ENCODE data around the gene WDFY3.

The WDFY3 gene

DNA sequence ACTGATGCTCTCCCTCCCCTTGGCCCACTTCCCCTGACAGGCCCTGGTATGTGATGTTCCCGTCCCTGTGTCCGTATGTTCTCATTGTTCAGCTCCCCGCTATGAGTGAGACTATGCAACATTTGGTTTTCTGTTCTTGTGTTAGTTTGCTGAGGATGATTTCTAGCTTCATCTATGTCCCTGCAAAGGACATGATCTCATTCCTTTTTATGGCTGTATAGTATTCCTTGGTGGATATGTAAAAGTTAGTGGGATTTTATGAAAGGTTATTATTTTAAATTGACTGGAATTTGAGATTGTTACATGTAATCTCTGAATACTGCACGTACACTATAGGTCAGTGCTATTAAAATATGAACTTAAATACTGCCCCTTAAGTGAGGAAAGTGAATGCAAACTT lies 184.0 kb downstream of the WDFY3 start:
- no peak for DNase-seq

DNA sequence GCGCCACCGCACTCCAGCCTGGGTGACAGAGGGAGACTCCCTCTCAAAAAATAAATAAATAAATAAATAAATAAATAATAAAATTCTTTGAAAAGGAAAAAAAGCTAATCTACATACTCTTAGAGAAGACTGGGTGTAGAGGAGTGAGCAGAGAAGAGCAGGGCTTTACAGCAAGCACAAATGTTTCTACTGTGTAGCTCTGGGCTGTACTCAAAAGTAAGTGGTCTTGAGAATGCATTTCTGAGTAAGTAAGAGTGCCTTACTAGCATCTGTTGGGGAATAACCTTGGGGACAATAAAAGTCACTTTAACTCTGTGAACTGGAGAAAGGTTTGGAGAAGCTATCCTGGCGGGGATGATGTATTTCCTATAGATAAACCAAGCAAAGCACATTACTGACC lies 185.8 kb downstream of the WDFY3 start:
- no peak for DNase-seq

DNA sequence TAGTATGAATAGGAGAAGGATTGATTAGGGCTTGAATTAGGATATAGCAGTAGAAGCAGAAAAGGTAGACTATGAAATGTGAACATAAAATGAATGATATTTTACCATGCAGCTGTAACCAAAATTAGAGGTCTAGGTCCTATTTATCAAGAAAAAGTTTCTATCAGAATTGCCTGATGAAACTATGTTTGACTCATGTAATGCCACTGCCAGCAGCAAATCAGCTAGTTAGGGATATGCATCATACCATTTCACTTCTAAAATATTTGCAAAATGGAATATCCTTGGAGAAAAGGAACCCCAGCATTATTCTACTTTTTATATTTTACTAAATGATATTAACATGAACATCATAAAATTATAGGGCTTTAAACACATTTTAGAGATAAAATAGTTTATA lies 188.4 kb downstream of the WDFY3 start:
- DNase-seq = no peak

DNA sequence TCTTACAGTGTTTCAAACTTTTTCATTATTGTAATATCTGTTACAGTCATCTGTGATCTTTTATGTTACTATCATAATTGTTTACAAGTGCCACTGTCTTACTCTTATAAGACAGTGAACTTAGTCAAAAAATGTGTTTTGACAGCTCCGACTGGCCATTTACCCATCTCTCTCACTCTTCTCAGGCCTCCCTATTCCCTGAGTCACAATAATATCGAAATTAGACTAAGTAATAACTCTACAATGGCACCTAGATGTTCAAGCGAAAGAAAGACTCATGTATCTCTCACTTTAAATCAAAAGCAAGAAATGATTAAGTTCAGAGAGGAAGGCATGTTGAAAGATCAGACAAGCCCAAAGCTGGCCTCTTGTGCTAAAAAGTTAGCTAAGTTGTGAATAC lies 199.3 kb downstream of the WDFY3 start:
- no peak for DNase-seq

DNA sequence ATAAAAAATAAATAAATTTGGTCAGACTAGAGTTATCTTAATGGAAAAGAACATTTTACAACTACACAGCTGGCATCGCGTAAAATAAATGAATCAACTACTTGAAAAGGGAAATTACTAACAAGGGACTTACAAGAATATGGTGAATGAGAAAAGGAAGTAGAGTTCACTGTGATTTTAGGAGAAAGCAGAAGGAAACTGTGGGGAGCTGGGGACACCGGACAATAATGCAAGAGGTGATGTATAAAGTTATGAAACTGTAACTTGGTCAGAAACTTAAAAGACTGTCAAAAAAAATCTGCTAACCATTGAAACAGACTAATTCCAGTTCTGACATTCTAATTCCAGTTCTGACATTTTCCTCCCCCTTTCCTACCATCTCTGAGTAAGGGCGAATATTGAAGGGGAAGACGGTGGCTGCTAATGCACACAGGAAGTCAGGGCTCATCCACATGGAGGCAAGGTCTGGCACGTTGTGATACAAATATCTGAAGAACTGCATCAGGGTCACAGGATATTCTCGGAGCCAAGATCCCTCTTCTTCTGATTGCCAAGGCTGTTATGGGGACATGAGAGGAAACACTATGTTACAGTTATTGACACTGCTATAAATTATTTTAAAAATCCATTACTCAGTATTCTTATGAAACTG lies 213.0 kb downstream of the WDFY3 start:
- no peak for DNase-seq

DNA sequence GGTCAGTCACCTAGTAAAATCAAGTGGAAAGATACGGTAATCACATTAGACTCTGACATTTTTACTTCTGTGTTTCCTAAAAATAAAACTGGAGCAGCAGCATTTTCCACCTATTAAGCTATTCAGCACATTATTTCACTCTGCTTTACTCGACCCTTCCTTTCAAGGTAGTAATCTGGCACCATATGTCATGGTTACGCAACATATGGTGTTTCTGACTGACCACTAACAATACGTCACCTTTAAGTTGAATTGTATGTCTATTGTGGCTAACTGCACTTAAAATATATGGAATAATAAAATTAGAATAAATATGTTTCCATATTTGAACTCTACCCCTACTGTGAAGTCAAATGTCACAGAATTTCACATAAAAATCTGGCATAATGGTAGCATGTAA lies 214.8 kb downstream of the WDFY3 start:
- DNase-seq = no peak

DNA sequence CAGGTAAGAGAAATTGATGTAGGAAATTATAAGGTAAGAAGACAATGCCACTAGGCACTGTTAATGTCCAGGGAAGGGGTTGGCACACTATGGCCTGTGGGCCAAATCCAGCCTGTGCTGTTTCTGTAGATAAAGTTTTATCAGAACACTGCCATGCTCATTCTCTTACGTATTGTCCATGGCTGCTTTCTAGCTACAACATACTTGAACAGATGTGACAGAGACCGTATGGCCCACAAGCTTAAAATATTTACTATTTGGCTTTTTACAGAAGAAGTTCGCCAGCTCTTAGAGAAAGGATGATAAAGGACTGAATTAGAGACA lies 215.6 kb downstream of the WDFY3 start:
- no peak for DNase-seq

DNA sequence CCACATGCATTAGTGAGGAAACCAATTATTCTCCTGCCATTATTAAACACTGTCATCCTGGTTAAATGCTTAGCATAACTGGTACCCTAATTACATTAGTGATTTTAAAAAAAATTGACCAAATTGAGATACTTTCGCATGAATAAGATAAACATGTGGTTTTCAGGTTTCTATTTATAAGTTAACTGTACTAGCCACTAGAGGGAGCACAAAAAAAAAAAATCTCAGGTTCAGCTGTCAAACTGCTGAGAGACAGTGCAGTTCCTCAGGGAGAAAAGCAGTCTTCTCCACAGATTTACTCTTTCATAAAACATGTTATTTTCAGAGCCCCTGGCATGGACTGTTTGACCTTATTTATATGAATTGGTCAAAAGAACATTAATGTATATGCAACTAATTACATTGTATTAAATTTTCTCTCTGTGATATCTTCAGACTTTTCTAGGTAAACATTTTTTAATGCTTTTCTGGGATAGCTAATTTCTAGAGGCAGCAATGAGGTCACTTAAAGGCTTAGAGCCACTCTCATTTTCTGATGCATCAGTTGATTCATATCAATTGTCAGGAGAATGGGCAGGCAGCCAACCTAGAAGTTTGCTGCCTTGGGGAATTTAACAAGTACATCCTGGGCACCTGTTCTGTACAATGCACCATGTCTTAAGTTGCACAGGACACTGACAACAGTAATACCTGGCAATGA lies 216.1 kb downstream of the WDFY3 start:
- no peak for DNase-seq

DNA sequence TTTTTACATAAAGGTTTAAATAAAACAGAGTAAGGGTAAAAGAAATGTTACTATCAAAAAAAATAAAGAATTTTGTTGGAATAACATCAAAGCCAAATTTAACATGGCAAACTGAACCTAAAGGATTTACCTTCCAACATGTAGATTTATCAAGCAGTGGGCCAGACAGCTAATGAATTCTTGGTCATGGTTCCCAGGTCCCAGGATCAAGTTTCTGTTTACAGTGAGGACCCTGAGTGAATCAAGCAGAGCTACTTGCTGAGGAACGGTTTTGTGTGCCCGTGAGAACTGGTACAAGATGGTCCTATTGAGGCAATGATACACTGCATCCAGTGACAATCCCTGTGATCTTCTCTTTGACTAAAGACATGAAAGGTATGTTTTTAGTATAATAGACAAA lies 226.4 kb downstream of the WDFY3 start:
- DNase-seq = no peak

DNA sequence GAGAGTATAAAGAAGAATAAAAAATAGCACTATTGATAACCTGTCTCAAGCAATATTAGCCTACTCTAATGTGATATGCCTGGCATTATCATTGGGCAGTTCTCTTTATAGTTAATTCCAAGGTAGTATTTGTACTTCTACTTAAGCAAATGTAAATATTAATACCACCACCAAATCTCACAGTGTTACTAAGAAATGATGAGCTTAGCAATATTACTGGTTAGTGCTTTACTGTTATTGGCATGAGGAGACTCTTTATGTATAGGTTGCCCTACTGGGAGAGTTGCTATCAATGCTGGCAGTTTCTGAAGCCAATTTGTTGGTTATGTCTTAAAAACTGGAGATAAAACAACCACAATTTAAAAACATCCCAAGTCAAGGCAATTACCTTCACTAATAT lies 227.9 kb downstream of the WDFY3 start:
- DNase-seq = no peak

DNA sequence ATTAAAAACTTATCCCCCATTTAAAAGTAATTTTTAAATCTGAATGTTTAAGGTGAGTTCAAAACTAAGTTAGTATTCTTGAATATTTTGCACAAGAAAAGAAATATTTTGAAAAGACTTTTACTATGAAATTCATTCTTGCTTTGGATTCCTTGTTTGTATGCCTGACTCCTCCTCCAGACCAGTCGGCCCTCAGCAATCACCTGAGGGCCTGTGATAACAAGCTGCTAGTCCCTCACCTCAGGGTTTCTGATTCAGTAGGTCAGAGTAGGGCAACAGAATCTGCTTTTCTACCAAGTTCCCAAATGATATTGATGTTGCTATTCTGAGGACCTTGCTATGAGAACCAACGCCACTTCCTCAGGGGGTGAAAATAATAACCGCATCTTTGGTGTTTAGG lies 228.8 kb downstream of the WDFY3 start:
- DNase-seq = no peak

DNA sequence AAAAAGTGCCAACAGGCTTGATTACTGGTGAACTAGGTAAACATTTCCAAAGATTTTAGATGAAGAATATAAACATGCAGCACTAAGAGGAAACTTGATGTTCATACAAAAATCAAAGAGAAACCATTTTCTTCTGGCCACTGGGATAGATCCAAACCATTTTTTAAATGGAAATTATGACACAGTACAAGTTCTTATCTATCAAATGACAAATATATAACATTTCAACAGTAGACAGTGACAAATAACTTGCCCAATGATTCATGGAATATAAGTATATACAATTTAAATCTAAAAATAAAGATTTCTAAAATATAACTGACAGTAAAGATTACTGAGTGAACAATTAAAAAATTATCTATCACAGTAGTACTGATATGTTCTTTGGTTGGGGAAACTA lies 232.5 kb downstream of the WDFY3 start:
- no peak for DNase-seq

DNA sequence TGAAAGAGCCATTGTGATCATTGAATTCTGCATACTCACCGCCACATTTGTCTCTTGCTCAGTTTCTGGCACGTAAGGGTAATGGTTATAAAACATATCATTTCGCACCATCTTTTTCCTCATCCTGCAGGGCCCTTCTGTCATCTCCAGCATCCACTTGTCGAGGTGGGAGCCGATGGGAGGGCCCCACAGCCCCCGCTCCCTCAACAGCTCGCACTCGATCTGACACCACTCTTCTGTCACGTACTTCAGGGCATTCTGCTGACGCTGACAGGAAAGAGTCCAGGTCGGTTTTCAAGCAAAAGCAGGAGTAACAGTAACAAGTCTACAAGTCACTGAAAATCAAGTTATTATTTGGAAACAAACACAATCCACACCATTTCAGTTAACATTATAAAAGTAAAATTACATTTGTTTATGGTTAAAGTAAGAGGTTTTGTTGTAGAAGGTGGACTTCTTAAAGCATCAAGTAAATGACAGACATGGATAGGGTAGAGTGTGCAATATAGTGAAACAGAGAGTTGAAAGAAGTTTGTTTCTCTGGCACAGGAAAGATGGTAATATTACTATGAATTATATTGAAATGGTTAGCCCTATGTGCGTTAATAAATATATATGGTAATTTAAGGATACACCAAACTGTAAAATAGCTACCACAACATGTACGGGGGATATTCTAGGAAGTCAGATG lies 233.0 kb downstream of the WDFY3 start:
- no peak for DNase-seq

DNA sequence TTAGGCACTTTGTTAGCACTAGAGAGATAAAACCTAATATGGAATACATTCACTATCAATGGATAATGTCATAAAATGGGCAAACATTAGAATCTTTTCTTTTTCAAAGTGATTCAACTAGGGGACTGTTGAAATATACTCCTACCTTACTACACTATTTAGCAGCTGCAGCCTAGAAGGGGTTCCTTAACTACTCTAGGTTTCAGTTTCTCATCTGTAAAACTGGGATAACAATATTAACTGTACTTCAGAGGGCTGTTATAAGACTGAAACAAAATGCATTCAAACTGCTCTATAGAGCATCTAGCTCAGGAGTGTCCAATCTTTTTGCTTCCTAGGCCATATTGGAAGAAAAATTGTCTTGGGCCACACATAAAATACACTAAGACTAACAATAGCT lies 236.1 kb downstream of the WDFY3 start:
- no peak for DNase-seq

DNA sequence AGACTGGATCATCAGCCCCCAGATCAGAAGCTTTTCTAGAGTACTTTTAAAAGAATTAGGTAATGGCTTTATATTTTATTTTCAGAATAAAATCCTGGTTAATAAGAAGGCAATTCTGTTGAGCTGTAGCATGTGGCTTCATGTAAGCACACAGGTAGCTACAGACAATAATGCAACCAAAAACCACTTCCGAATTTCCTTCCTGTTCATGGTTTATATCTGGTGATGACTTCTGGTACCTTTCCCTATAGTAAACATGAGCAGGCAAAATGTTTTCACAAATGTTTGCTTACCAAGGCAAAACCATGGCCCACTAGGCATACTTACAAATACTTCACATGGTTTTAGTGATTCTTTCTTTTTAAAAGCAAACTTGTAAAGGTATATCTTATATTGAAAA lies 239.0 kb downstream of the WDFY3 start:
- DNase-seq = no peak

DNA sequence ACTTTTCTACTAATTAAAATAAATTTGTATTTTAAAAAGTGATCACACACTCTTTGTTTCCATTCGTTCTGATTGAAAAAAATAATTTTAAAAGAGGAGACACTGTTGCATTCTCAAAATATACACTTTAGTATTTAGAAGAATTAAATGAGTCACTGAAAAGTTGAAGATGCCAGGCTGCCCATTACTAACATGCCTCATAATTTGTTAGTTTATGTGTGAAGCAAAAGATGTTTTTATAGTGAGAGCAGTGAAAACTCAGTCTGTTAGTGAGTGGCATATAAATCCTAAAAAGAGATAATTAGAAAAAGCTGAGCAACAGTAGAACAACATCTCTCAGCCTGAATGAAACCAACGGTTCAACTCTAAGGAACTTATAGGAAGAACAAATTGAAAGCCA lies 240.1 kb downstream of the WDFY3 start:
- DNase-seq = no peak

DNA sequence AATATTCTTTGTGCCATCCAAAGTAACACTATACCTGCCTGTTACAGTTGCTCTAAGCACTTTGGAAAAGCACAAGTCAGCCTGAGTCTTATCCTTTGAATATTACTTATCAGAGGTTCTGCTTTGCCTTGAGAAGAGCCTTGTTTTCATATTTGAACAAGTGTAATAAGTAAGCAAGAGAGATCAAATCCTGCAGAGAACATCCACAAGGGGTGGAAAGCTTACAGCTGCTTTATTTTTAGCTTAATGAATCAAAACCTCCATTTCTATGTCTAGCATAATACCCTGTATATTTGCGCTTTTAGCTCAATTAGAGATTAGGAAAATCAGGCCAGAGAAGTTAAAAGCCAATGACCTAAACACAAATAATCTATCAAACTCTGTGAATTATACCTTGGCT lies 243.8 kb downstream of the WDFY3 start:
- no peak for DNase-seq

DNA sequence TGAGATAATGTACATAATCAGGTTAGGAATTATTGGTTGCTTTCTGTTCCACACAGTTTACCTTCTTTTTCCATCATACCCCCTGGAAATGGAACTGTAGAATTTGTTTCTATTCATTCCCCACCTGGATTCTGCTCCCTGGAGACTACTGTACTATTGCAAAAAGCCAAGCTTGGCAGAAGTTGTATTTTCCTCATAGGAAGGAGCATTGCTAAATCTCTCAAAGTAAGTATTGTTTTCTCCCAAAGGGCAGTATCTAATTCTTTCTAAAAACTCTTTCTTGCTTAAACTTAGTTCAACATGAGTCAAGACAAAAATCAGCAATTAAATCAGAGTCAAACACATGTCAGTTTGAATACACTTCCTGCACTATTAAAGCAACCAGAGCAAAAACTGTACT lies 247.4 kb downstream of the WDFY3 start:
- no peak for DNase-seq

DNA sequence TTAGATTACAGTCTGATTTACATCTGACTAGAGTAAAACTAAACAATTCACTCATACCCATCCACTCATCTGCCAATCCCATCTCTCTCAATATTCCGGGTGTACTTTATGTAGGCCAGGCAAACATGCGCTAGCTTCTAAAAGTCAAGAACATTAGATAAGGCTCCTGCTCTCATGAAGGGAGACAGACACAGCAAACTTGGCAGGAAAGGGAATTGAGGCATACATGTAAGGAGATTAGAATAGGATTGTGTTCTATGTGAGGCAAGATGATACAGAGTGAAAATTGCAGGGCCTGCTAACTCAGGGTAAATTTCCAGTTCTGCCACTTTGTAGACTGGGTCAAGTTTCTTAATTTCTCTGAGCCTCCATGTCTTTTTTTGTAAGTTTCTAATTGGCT lies 247.8 kb downstream of the WDFY3 start:
- no peak for DNase-seq

DNA sequence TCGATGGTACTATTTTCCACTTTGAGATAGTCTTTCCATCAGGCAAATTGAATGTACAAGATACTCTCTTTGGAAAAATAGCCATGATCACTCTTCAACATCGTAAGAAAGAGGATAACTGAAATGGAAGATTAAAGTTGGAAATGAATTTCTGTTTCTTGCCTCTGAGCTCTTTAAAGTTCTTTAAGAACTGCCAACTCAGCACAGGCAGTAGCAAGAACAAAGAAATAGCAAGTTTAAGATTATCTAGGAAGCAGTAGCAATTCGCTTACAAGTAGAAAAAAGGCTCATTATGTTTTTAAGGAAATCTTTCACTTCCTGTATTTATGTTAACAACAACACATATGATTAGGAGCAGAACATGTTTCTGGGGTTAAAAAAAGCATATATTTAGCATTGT lies 255.9 kb downstream of the WDFY3 start:
- DNase-seq = no peak

DNA sequence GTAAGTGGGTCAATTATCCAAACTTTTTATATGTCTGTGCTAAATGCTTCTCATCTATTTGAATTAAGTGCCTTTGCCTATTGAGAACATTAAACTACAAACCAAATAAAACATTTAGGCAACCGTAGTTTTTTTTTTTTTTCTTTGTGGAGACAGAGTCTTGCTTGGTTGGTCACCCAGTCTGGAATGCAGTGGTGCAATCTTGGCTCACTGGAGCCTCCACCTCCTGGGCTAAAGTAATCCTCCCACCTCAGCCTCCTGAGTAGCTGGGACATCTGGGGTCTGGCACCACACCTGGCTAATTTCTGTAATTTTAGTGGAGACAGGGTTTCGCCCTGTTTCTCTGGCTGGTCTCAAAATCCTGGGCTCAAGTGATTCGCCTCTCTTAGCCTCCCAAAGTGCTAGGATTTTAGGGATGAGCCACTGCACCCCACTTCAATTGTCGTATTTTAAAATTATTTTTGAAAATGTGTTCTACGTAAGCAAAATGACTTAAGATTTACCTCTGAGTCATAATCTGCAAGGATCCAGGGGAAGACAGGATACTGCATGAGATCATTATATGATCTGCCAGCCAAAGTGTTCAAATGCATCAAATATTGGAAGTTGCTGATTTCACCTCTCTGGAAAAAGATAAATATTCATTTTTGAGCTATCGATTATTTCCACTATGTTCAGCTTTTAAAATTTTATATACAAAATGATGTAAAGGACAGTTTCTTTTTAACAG lies 257.9 kb downstream of the WDFY3 start:
- DNase-seq = no peak

DNA sequence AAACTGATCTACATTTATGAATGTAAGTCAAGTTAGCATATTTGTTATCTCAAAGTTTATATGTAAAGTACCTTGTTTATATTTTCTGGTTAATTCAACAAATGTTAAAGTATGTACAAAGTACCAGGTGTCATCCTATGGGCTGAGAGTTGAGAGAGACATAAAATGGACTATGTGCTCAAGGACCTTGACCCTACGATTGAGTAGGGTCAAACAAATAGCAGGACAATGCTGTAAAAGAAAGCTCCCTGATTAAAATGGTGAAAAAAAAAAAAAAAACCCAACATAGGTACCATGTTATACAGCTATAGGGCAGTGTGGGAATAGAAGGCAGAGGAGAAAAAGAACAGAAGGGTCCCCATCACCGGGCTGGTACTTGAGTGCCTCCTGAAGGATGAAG lies 260.2 kb downstream of the WDFY3 start:
- DNase-seq = no peak

DNA sequence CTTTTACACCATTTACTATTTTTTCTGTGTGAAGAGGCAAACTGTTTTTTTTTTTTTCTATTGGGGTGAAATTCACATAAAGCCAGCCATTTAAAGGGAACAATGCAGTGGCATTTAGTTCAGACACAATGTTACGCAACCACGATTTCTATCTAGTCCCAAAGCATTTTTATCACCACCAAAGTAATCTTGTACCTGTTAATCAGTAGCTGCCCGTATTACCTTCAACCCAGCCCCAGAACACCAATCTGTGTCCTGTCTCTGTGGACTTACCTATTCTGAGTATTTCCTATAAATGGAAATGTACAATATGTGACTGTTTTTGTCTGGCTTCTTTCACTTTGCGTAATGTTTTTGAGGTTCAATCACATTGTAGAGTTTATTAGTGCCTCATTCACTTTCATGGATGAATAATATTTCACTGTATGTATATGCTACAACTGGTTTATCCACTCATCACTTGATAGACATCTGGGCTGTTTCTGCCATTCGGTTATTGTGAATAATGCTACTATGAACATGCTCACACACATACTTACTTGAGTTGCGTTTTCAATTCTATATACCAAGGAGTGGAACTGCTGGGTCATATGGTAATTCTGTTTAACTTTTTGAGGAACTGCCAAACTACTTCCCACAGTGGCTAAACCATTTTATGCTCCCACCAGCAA lies 267.4 kb downstream of the WDFY3 start:
- DNase-seq = no peak

All from GOT3 (cell line).